Epithelial cell of esophagus (primary cell): ENCODE data around the gene RBM26.
A peak's percentile ranks its signal among the peaks of the same experiment; 100 is the strongest.

Source experiments
- DNase-seq: peaks from one replicate; pipeline ENCODE4 v3.0.0; 2010; ENCODE audit warnings: low read depth
- H3K4me3 ChIP-seq: 2 replicates; pipeline ENCODE4 v1.5.1; 2011; ENCODE audit warnings: mild to moderate bottlenecking, low read length, control low read depth
- CTCF ChIP-seq: IDR thresholded peaks from 2 replicates; pipeline ENCODE4 v1.5.1; 2011; ENCODE audit warnings: low read depth, mild to moderate bottlenecking, low read length, control low read depth, inconsistent platforms; ENCODE audit not compliant: insufficient read depth; ENCODE audit errors: missing control alignments

RBM26 gene

GRCh38 chr13:79307866-79308298 is 98.2 kb downstream of the RBM26 start:
- TF ChIP-seq CTCF = no peak
- DNase-seq = peak; percentile 46
- H3K4me3 ChIP-seq = no peak overlapping the region

- no peak overlapping the region for H3K4me3 ChIP-seq
- TF ChIP-seq CTCF = no peak
- DNase-seq = peak; percentile 4
Measured at GRCh38 chr13:79307433-79307861, 98.6 kb downstream of the RBM26 start.

GRCh38 chr13:79306650-79307049 is 99.4 kb downstream of the RBM26 start:
- TF ChIP-seq CTCF = no peak
- no peak for DNase-seq
- H3K4me3 ChIP-seq = no peak overlapping the region

DNA sequence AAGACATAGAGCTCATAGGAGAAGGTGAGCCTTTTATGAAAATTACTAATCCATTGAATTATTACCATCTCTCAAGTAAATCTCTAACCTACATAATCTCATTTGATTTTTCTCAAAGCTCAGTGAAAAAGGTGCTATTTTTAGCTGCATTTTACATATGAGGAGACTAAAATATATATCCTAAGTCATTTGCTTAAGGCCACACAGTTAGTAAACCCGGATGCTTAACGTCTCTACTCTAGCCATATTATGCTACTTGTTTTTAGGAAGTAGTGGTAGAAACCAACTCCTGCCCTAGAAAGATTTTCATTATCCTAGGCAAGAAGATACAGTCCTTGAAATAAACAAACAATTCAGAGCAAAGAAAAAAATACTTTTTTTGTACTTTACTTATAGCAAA is 108.9 kb downstream of the RBM26 start:
- no peak overlapping the region for H3K4me3 ChIP-seq
- TF ChIP-seq CTCF = no peak
- no peak for DNase-seq

DNA sequence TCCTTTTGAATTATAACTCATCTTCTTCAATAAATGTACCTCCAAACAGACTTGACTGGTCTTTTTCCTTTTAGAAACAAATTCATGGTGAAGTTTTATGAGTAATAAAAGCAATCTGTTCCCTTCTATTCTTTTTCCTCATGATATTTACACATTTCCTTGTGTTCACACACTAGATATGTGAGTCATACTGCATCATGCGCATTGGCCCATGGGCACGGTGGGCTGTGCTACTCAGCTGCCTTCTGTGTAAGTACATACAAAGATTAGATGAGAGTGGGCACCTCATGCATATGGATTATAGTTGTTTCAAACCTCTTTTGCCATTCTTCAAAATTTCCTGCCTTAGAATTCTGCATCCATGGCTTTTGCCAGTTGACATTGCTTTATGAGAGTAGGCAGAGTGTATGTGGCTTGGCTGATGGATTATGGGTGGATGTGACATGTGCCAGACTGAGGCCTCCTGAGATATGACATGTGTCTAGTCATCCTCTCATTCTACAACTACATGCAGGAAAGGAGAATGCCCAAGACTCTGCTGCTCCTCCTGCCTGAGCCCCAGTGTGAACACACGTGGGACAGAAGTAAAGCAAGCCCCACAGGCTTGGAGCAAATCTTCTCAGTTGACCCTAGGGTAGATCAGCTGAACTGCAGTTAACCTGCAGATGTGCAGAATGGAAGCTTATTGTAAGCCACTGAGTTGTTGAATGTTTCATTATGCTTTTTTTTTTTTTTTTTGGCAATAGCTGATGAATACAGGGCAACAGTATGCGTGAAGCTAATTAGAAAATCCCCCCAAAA is 109.9 kb downstream of the RBM26 start:
- no peak for TF ChIP-seq CTCF
- H3K4me3 ChIP-seq = no peak overlapping the region
- DNase-seq = peak; percentile 67

- TF ChIP-seq CTCF = no peak
- no peak overlapping the region for H3K4me3 ChIP-seq
- no peak for DNase-seq
Measured at GRCh38 chr13:79290595-79291244, 115.3 kb downstream of the RBM26 start.
